OCI-LY3 (cell line): Measurements from ENCODE around the gene TRDN.

Source experiments
- H2AFZ ChIP-seq: fragments of 200-600, 300-600 bp; shearing (Covaris generic); 2 replicates; pipeline ENCODE4 v1.6.0; 2014; ENCODE audit warnings: antibody characterized with exemption, low read depth, low read length
- H3K27ac ChIP-seq: fragments of 200-600, 300-600 bp; sonication (generic); 2 replicates; pipeline ENCODE4 v1.5.1; 2014; ENCODE audit warnings: mild to moderate bottlenecking, low read length, moderate library complexity, mixed read lengths
- H3K27me3 ChIP-seq: fragments of 200-600, 300-600 bp; sonication (generic); 2 replicates; pipeline ENCODE4 v1.6.1; 2014; ENCODE audit warnings: low read depth, low read length, mixed read lengths
- H3K36me3 ChIP-seq: fragments of 200-600, 300-600 bp; sonication (generic); replicated peaks from 2 replicates; pipeline ENCODE3; 2014; ENCODE audit warnings: low read depth, low read length, mixed read lengths
- H3K4me1 ChIP-seq: fragments of 300-600, 200-600 bp; sonication (generic); 2 replicates; pipeline ENCODE4 v1.6.1; 2014; ENCODE audit warnings: low read length, mixed read lengths
- H3K4me2 ChIP-seq: fragments of 200-600, 300-600 bp; sonication (generic); 2 replicates; pipeline ENCODE4 v1.6.1; 2014; ENCODE audit warnings: low read length, mixed read lengths
- H3K4me3 ChIP-seq: fragments of 300-600, 200-600 bp; sonication (generic); 2 replicates; pipeline ENCODE4 v1.5.1; 2014; ENCODE audit warnings: antibody characterized with exemption, mild to moderate bottlenecking, low read length, moderate library complexity
- H3K79me2 ChIP-seq: fragments of 300-600, 200-600 bp; shearing (Covaris generic); 2 replicates; pipeline ENCODE4 v1.6.1; 2014; ENCODE audit warnings: mild to moderate bottlenecking, low read length, mixed read lengths
- H3K9ac ChIP-seq: fragments of 300-600, 200-600 bp; shearing (Covaris generic); 2 replicates; pipeline ENCODE4 v1.6.0; 2014; ENCODE audit warnings: mild to moderate bottlenecking, low read length, moderate library complexity
- H3K9me3 ChIP-seq: fragments of 200-600, 300-600 bp; shearing (Covaris generic); 2 replicates; pipeline ENCODE4 v1.6.1; 2014; ENCODE audit warnings: low read length, mixed read lengths; ENCODE audit not compliant: insufficient read depth
- H4K20me1 ChIP-seq: fragments of 200-600, 300-600 bp; sonication (generic); 2 replicates; pipeline ENCODE4 v1.6.1; 2016; ENCODE audit warnings: low read length, mixed read lengths; ENCODE audit not compliant: insufficient read depth
- EZH2phosphoT487 ChIP-seq: fragments of 200-600 bp; shearing (Covaris generic); IDR thresholded peaks from 2 replicates; pipeline ENCODE4 v1.6.1; 2018; ENCODE audit warnings: antibody characterized with exemption, mixed run types, low read depth
- TF ChIP-seq, protein P1 (sequence below): fragments of 200-600, 300-600 bp; sonication (generic); IDR thresholded peaks from 2 replicates; pipeline ENCODE4 v1.5.1; 2014; ENCODE audit warnings: antibody characterized with exemption, low read length, low read depth

TRDN gene

GRCh38 chr6:123448306-123448884, 188.4 kb downstream of the TRDN start:
- Histone ChIP-seq H3K4me1 (no peaks in the 10 kb centered on the region), H3K9ac (no peak overlapping the region), H3K36me3 (no peaks in the 10 kb centered on the region), H3K4me3 (no peak overlapping the region), H3K79me2 (no peaks in the 10 kb centered on the region), H4K20me1 (no peaks in the 10 kb centered on the region), H3K4me2 (no peak overlapping the region), H2AFZ (no peak overlapping the region), H3K27me3 (no peaks in the 10 kb centered on the region), H3K27ac (no peak overlapping the region), H3K9me3 (no peaks in the 10 kb centered on the region)
- TF ChIP-seq, protein P1, sequence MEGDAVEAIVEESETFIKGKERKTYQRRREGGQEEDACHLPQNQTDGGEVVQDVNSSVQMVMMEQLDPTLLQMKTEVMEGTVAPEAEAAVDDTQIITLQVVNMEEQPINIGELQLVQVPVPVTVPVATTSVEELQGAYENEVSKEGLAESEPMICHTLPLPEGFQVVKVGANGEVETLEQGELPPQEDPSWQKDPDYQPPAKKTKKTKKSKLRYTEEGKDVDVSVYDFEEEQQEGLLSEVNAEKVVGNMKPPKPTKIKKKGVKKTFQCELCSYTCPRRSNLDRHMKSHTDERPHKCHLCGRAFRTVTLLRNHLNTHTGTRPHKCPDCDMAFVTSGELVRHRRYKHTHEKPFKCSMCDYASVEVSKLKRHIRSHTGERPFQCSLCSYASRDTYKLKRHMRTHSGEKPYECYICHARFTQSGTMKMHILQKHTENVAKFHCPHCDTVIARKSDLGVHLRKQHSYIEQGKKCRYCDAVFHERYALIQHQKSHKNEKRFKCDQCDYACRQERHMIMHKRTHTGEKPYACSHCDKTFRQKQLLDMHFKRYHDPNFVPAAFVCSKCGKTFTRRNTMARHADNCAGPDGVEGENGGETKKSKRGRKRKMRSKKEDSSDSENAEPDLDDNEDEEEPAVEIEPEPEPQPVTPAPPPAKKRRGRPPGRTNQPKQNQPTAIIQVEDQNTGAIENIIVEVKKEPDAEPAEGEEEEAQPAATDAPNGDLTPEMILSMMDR = no peak
- TF ChIP-seq EZH2phosphoT487 = no peak

GRCh38 chr6:123447315-123447937, 189.3 kb downstream of the TRDN start:
- Histone ChIP-seq H3K36me3 (no peaks in the 10 kb centered on the region), H3K27ac (no peak overlapping the region), H3K79me2 (no peaks in the 10 kb centered on the region), H3K4me3 (no peak overlapping the region), H3K4me1 (no peaks in the 10 kb centered on the region), H3K9me3 (no peaks in the 10 kb centered on the region), H3K4me2 (no peak overlapping the region), H3K9ac (no peak overlapping the region), H4K20me1 (no peaks in the 10 kb centered on the region), H3K27me3 (no peaks in the 10 kb centered on the region), H2AFZ (no peak overlapping the region)
- TF ChIP-seq, protein P1 = no peak
- TF ChIP-seq EZH2phosphoT487 = no peak

DNA sequence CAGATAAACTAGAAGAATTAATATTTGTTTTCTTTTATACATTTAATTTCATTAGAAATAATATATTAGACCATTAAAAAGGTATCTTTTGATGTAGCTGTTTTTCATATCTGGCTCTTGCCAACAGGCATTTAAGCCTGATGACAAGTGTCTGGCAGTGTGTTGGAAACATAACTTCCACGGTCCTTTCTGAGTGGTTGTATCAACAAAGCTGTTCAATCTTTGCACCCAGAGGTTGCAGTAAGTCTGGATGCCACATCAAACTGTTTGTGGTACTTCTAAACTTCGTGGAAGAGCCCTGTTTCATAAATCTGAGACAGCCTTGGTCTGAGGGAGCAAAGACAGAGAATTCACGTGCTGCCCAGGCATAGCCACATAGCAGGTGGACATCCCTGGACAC, 197.4 kb downstream of the TRDN start:
- Histone ChIP-seq H3K4me1 (no peaks in the 10 kb centered on the region), H4K20me1 (no peaks in the 10 kb centered on the region), H3K9ac (no peak overlapping the region), H3K9me3 (no peaks in the 10 kb centered on the region), H3K27ac (no peak overlapping the region), H3K36me3 (no peaks in the 10 kb centered on the region), H3K4me2 (no peak overlapping the region), H2AFZ (no peak overlapping the region), H3K79me2 (no peaks in the 10 kb centered on the region), H3K4me3 (no peak overlapping the region), H3K27me3 (no peaks in the 10 kb centered on the region)
- no peak for TF ChIP-seq EZH2phosphoT487
- TF ChIP-seq, protein P1 = no peak

DNA sequence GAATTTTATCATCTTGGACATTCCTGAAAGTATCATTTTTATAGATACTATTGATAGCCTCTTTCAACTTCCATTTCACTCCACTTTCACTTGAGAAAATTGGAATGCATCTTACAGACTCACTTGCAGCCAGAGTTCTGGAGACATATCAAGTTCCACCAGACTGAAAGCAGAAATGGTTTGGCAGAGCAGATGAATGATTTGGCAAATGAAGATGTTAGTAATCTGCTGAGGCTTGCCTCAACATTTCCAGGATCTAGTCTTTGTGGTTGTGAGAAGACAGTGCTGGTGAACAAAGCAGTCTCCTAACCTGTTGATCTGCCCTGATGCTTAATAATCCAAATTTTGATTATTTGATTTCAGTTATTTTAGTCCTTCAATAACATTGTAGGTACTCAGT, 202.6 kb downstream of the TRDN start:
- H3K27ac ChIP-seq = no peak overlapping the region
- TF ChIP-seq, protein P1 = no peak
- no peak overlapping the region for H3K4me2 ChIP-seq
- no peak overlapping the region for H3K4me3 ChIP-seq
- no peak overlapping the region for H2AFZ ChIP-seq
- H3K36me3 ChIP-seq = no peaks in the 10 kb centered on the region
- H4K20me1 ChIP-seq = no peaks in the 10 kb centered on the region
- no peaks in the 10 kb centered on the region for H3K27me3 ChIP-seq
- H3K9ac ChIP-seq = no peak overlapping the region
- H3K9me3 ChIP-seq = no peaks in the 10 kb centered on the region
- no peaks in the 10 kb centered on the region for H3K79me2 ChIP-seq
- no peaks in the 10 kb centered on the region for H3K4me1 ChIP-seq
